HepG2 (cell line): ENCODE measurements around the gene KRT2. TPM values are rescaled to one million over a fixed set of nuclear protein-coding genes. Genes with fewer than 3 reads are reported as not detected.

Source experiments
- ATAC-seq: fragments of 200-7000 bp; cut with Tn5 transposase; 3 replicates; pipeline ENCODE4 v1.9.1; 2020; ENCODE audit warnings: mild to moderate bottlenecking, moderate library complexity
- BruUV-seq: library from RNA; stranded (reverse); fragments of 400-500 nt; replicated peaks from 2 replicates; lab custom pipeline; 2021; lab: Mats Ljungman, UMichigan
- CTCF ChIA-PET: fragments of 300-600 bp; formaldehyde crosslinking; extraction: SDS; loops from one replicate; lab custom pipeline; 2021; ENCODE audit warnings: low total read pairs, inconsistent platforms, low intra/inter-chr PET ratio; lab: Yijun Ruan, JAX
- POLR2A ChIA-PET: fragments of 350-600 bp; sonication (Branson Sonifier 250); formaldehyde crosslinking; loops from one replicate; lab custom pipeline; 2020; ENCODE audit warnings: antibody characterized with exemption, inconsistent platforms; lab: Yijun Ruan, JAX
- DNase-seq: peaks from one replicate; pipeline ENCODE4 v3.0.0-alpha.2; 2015; ENCODE audit warnings: low spot score
- FAIRE-seq: peaks from 3 replicates; lab custom pipeline; 2011; peaks lifted over from hg19 to GRCh38; lab: Jason Lieb, UNC
- H2AFZ ChIP-seq: one replicate; pipeline ENCODE4 v1.6.1; 2011; ENCODE audit warnings: low read length, inconsistent platforms
- H3K27ac ChIP-seq: fragments of 300-600 bp; 3 replicates; pipeline ENCODE4 v1.8.0; 2011; ENCODE audit warnings: mixed run types, mild to moderate bottlenecking, mixed read lengths, low read length, inconsistent platforms; ENCODE audit not compliant: insufficient read depth; ENCODE audit errors: extremely low read length
- H3K27me3 ChIP-seq, 2 experiments: fragments of 200-600 bp in 1 of 2; 2 replicates in 1 of 2; 3 replicates in 1 of 2; pipeline versions ENCODE4 v1.6.0 to v1.8.0; 2011; ENCODE audit warnings: low read length in 2 of 2, mild to moderate bottlenecking in 2 of 2, moderate library complexity in 2 of 2, inconsistent platforms in 1 of 2; ENCODE audit not compliant: insufficient read depth in 2 of 2, control insufficient read depth in 1 of 2
- H3K36me3 ChIP-seq, 2 experiments: fragments of 200-600 bp in 1 of 2; replicated peaks in 1 of 2; 2 replicates in 1 of 2; 3 replicates in 1 of 2; pipeline versions ENCODE4 v1.5.1 to v1.8.0; 2011; ENCODE audit warnings: low read length in 2 of 2, inconsistent platforms in 1 of 2; ENCODE audit not compliant: insufficient read depth in 2 of 2, control insufficient read depth in 1 of 2
- H3K4me1 ChIP-seq: 2 replicates; pipeline ENCODE4 v1.5.1; 2012; ENCODE audit warnings: low read length, inconsistent platforms; ENCODE audit not compliant: insufficient read depth
- H3K4me2 ChIP-seq: 2 replicates; pipeline ENCODE4 v1.6.0; 2011; ENCODE audit warnings: low read depth, low read length, inconsistent platforms
- H3K4me3 ChIP-seq, 3 experiments: fragments of 200-600 bp in 1 of 3; sonication (generic), shearing (Covaris generic) in 1 of 3; replicated peaks in 1 of 3; 2 replicates each; pipeline ENCODE4 v1.5.1; 2011 to 2016; ENCODE audit warnings: low read length in 3 of 3, inconsistent platforms in 2 of 3, low read depth in 2 of 3, mild to moderate bottlenecking in 2 of 3, control low read depth in 1 of 3, mixed read lengths in 1 of 3; ENCODE audit not compliant: insufficient read depth in 1 of 3
- H3K79me2 ChIP-seq: one replicate; pipeline ENCODE4 v1.6.1; 2011; ENCODE audit warnings: low read length, inconsistent platforms; ENCODE audit not compliant: insufficient read depth
- H3K9ac ChIP-seq: 2 replicates; pipeline ENCODE4 v1.6.0; 2011; ENCODE audit warnings: mild to moderate bottlenecking, low read depth, low read length, inconsistent platforms; ENCODE audit not compliant: insufficient read depth
- H3K9me3 ChIP-seq: 2 replicates; pipeline ENCODE4 v1.5.1; 2012; ENCODE audit warnings: mild to moderate bottlenecking, low read length
- H4K20me1 ChIP-seq: 2 replicates; pipeline ENCODE4 v1.6.0; 2011; ENCODE audit warnings: inconsistent platforms, mild to moderate bottlenecking, low read length, moderate library complexity; ENCODE audit not compliant: insufficient read depth
- DBP ChIP-seq: sonication (generic); formaldehyde crosslinking; IDR thresholded peaks from 2 replicates; pipeline ENCODE4 v1.4.0; 2020; ENCODE audit warnings: missing genetic modification reagents; ENCODE audit errors: not compliant biosample characterization
- FOXK1 ChIP-seq: sonication (generic); formaldehyde crosslinking; IDR thresholded peaks from 2 replicates; pipeline ENCODE4 v1.4.0; 2020; ENCODE audit warnings: low read depth, missing genetic modification reagents, borderline replicate concordance
- GATAD2A ChIP-seq: IDR thresholded peaks from 2 replicates; pipeline ENCODE4 v1.6.1; 2016
- KLF9 ChIP-seq: IDR thresholded peaks from 2 replicates; pipeline ENCODE4 v1.6.1; 2016; ENCODE audit warnings: low read depth
- LBX2 ChIP-seq: sonication (generic); formaldehyde crosslinking; IDR thresholded peaks from 2 replicates; pipeline ENCODE4 v1.5.0; 2020; ENCODE audit warnings: missing genetic modification reagents, mild to moderate bottlenecking, borderline replicate concordance
- MNT ChIP-seq: fragments of 450-650 bp; IDR thresholded peaks from 2 replicates; pipeline ENCODE4 v1.6.1; 2016
- PHF8 ChIP-seq: sonication (generic); formaldehyde crosslinking; IDR thresholded peaks from 2 replicates; pipeline ENCODE4 v1.5.0; 2020; ENCODE audit warnings: missing genetic modification reagents
- ZBTB37 ChIP-seq: sonication (generic); formaldehyde crosslinking; IDR thresholded peaks from 2 replicates; pipeline ENCODE4 v1.4.0; 2020; ENCODE audit warnings: mild to moderate bottlenecking, missing genetic modification reagents
- WGBS: methylation state at CpG from one replicate; pipeline ENCODE4 v1.1.6; 2017; ENCODE audit warnings: low lambda C conversion rate; 5-methylcytosine and 5-hydroxymethylcytosine counted together
- in situ Hi-C: cut with HindIII; loops from 2 replicates; pipeline ENCODE4 v1.10.0; 2017; ENCODE audit warnings: low pct_unique_long_range_greater_than_20kb; ENCODE audit not compliant: extremely low pct_ligation_motif_present
- intact Hi-C: fragments of 100-400 bp; cut with micrococcal nuclease; formaldehyde crosslinking; loops from one replicate; pipeline ENCODE4 v1.10.0; 2022; ENCODE audit not compliant: unreplicated experiment
- polyA plus RNA-seq, 8 experiments: library from polyadenylated mRNA; depleted of rRNA in 3 of 8; stranded (reverse) in 7 of 8; unstranded in 1 of 8; fragments of >200 nt; fragmentation: Illumina TruSeq in 4 of 8; extraction: Trizol in 4 of 8; gene quantifications; 2 replicates each; pipeline versions ENCODE4 v1.2.1 to v1.2.3, GENCODE V29; 2011 to 2016; ENCODE audit warnings: low read depth in 4 of 8, missing spikeins in 1 of 8, mixed read lengths in 1 of 8; ENCODE audit not compliant: insufficient read depth in 1 of 8
- total RNA-seq, 5 experiments: library from RNA; depleted of rRNA; stranded (reverse); fragments of >200 nt; fragmentation: Illumina TruSeq; extraction: Trizol; gene quantifications; 2 replicates each; pipeline ENCODE4 v1.2.3, GENCODE V29; 2016; ENCODE audit warnings: low read depth in 1 of 5
- TF ChIP-seq, protein P1 (sequence below): sonication (generic); formaldehyde crosslinking; IDR thresholded peaks from 2 replicates; pipeline ENCODE4 v1.8.1; 2023; ENCODE audit warnings: mild to moderate bottlenecking, missing genetic modification reagents

The KRT2 gene
- total and polyA plus RNA-seq, 2 of the 13 experiments (the other 11 are each of a cell fraction or from before 2014, with no cell fraction given) = not detected

DNA sequence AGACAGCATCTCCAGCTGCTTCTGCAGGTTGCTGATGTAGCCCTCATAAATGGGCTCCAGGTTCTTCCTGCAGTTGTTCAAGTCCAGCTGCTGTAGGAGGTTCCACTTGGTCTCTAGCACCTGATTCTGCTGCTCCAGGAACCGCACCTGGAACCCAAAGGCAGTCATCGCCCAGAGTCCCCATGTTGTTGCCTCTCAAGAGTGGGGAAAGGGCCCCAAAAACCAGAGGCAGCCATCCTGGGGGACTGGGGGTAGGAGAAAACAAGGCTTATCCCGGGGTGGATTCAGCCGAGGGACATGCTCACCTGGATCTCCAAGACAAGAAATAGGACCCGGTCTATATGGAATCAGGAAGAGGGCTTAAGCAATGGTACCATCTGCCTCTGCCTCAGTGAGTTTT is 53.0 kb downstream of the KRT2 start:
- FAIRE-seq (no peak), DNase-seq (no peak), ATAC-seq (no peak)
- H3K79me2 ChIP-seq = no peaks in the 10 kb centered on the region
- no peak overlapping the region for H3K4me3 ChIP-seq
- peaks cover 3 to 32% of the 10 kb centered on the region in 2 experiments; a peak in 4 of 5 replicates for H3K27me3 ChIP-seq
- TF ChIP-seq LBX2 (CRISPR knock-in tag) = no peak
- no peak for TF ChIP-seq FOXK1 (CRISPR knock-in tag)
- no peak for TF ChIP-seq DBP
- no peak for TF ChIP-seq ZBTB37 (CRISPR knock-in tag)
- TF ChIP-seq MNT = no peak
- TF ChIP-seq, protein P1, sequence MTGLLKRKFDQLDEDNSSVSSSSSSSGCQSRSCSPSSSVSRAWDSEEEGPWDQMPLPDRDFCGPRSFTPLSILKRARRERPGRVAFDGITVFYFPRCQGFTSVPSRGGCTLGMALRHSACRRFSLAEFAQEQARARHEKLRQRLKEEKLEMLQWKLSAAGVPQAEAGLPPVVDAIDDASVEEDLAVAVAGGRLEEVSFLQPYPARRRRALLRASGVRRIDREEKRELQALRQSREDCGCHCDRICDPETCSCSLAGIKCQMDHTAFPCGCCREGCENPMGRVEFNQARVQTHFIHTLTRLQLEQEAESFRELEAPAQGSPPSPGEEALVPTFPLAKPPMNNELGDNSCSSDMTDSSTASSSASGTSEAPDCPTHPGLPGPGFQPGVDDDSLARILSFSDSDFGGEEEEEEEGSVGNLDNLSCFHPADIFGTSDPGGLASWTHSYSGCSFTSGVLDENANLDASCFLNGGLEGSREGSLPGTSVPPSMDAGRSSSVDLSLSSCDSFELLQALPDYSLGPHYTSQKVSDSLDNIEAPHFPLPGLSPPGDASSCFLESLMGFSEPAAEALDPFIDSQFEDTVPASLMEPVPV (CRISPR knock-in tag) = no peak
- TF ChIP-seq KLF9 = no peak
- no peak for TF ChIP-seq PHF8 (CRISPR knock-in tag)
- TF ChIP-seq GATAD2A (CRISPR knock-in tag) = no peak
- H3K27ac ChIP-seq = no peak overlapping the region
- CTCF ChIA-PET = no interaction called here
- POLR2A ChIA-PET = no interaction called here
- in situ Hi-C loops = no loop called here
- intact Hi-C loops = no loop called here
- H3K4me2 ChIP-seq = no peak overlapping the region
- H4K20me1 ChIP-seq = no peaks in the 10 kb centered on the region
- WGBS = 4% methylated on average over 5 of the region's 5 CpGs
- H3K9ac ChIP-seq = no peak overlapping the region
- H3K9me3 ChIP-seq = no peaks in the 10 kb centered on the region
- BruUV-seq = no TSS peak
- H3K36me3 ChIP-seq = no peaks in the 10 kb centered on the region
- no peak overlapping the region for H2AFZ ChIP-seq
- H3K4me1 ChIP-seq = no peaks in the 10 kb centered on the region

Other genes starting within 250 kb of the KRT2 start
- gene KRT82, start 245.9 kb downstream of the KRT2 start, total RNA-seq (2016; rRNA removed; fragmentation: Illumina TruSeq; extraction: Trizol) = not detected in 2 replicates
- gene KRT82, start 245.9 kb downstream of the KRT2 start, polyA plus RNA-seq (2011; rRNA removed) = not detected in 2 replicates
- gene KRT75, start 217.8 kb downstream of the KRT2 start, total RNA-seq (2016; rRNA removed; fragmentation: Illumina TruSeq; extraction: Trizol) = not detected in 2 replicates
- gene KRT75, start 217.8 kb downstream of the KRT2 start, polyA plus RNA-seq (2011; rRNA removed) = not detected in 2 replicates
- gene KRT6B, start 200.1 kb downstream of the KRT2 start, total RNA-seq (2016; rRNA removed; fragmentation: Illumina TruSeq; extraction: Trizol) = not detected in 2 replicates
- 0.07 TPM in 1 of 2 replicates, not detected in the other for gene KRT6B, start 200.1 kb downstream of the KRT2 start, polyA plus RNA-seq (2011; rRNA removed)
- not detected in 2 replicates for gene KRT6C, start 178.4 kb downstream of the KRT2 start, total RNA-seq (2016; rRNA removed; fragmentation: Illumina TruSeq; extraction: Trizol)
- 0.03 TPM in 1 of 2 replicates, not detected in the other for gene KRT6C, start 178.4 kb downstream of the KRT2 start, polyA plus RNA-seq (2011; rRNA removed)
- gene KRT6A, start 159.0 kb downstream of the KRT2 start, total RNA-seq (2016; rRNA removed; fragmentation: Illumina TruSeq; extraction: Trizol) = not detected in 2 replicates
- 0.13 TPM in 2 replicates for gene KRT6A, start 159.0 kb downstream of the KRT2 start, polyA plus RNA-seq (2011; rRNA removed)
- gene KRT5, start 131.8 kb downstream of the KRT2 start, total RNA-seq (2016; rRNA removed; fragmentation: Illumina TruSeq; extraction: Trizol) = not detected in 2 replicates
- gene KRT5, start 131.8 kb downstream of the KRT2 start, polyA plus RNA-seq (2011; rRNA removed) = 0.08 and 0.29 TPM in 2 replicates
- not detected in 2 replicates for gene KRT71, start 99.1 kb downstream of the KRT2 start, total RNA-seq (2016; rRNA removed; fragmentation: Illumina TruSeq; extraction: Trizol)
- gene KRT71, start 99.1 kb downstream of the KRT2 start, polyA plus RNA-seq (2011; rRNA removed) = not detected in 2 replicates
- gene KRT74, start 78.4 kb downstream of the KRT2 start, total RNA-seq (2016; rRNA removed; fragmentation: Illumina TruSeq; extraction: Trizol) = not detected in 2 replicates
- not detected in 2 replicates for gene KRT74, start 78.4 kb downstream of the KRT2 start, polyA plus RNA-seq (2011; rRNA removed)
- gene KRT72, start 50.7 kb downstream of the KRT2 start, total RNA-seq (2016; rRNA removed; fragmentation: Illumina TruSeq; extraction: Trizol) = not detected in 2 replicates
- not detected in 2 replicates for gene KRT72, start 50.7 kb downstream of the KRT2 start, polyA plus RNA-seq (2011; rRNA removed)
- gene KRT73, start 33.7 kb downstream of the KRT2 start, total RNA-seq (2016; rRNA removed; fragmentation: Illumina TruSeq; extraction: Trizol) = not detected in 2 replicates
- gene KRT73, start 33.7 kb downstream of the KRT2 start, polyA plus RNA-seq (2011; rRNA removed) = not detected in 2 replicates
- not detected in 2 replicates for gene KRT1, start 28.2 kb upstream of the KRT2 start, total RNA-seq (2016; rRNA removed; fragmentation: Illumina TruSeq; extraction: Trizol)
- not detected in 2 replicates for gene KRT1, start 28.2 kb upstream of the KRT2 start, polyA plus RNA-seq (2011; rRNA removed)
- not detected in 2 replicates for gene KRT77, start 51.3 kb upstream of the KRT2 start, total RNA-seq (2016; rRNA removed; fragmentation: Illumina TruSeq; extraction: Trizol)
- gene KRT77, start 51.3 kb upstream of the KRT2 start, polyA plus RNA-seq (2011; rRNA removed) = not detected in 2 replicates
- gene KRT76, start 125.1 kb upstream of the KRT2 start, total RNA-seq (2016; rRNA removed; fragmentation: Illumina TruSeq; extraction: Trizol) = not detected in 2 replicates
- not detected in 2 replicates for gene KRT76, start 125.1 kb upstream of the KRT2 start, polyA plus RNA-seq (2011; rRNA removed)
- not detected in 2 replicates for gene KRT3, start 143.9 kb upstream of the KRT2 start, total RNA-seq (2016; rRNA removed; fragmentation: Illumina TruSeq; extraction: Trizol)
- not detected in 2 replicates for gene KRT3, start 143.9 kb upstream of the KRT2 start, polyA plus RNA-seq (2011; rRNA removed)
- gene KRT4, start 161.9 kb upstream of the KRT2 start, total RNA-seq (2016; rRNA removed; fragmentation: Illumina TruSeq; extraction: Trizol) = not detected in 2 replicates
- not detected in 2 replicates for gene KRT4, start 161.9 kb upstream of the KRT2 start, polyA plus RNA-seq (2011; rRNA removed)
- not detected in 2 replicates for gene KRT79, start 182.1 kb upstream of the KRT2 start, total RNA-seq (2016; rRNA removed; fragmentation: Illumina TruSeq; extraction: Trizol)
- 0.09 TPM in 1 of 2 replicates, not detected in the other for gene KRT79, start 182.1 kb upstream of the KRT2 start, polyA plus RNA-seq (2011; rRNA removed)
- not detected in 2 replicates for gene KRT78, start 196.8 kb upstream of the KRT2 start, total RNA-seq (2016; rRNA removed; fragmentation: Illumina TruSeq; extraction: Trizol)
- not detected in 2 replicates for gene KRT78, start 196.8 kb upstream of the KRT2 start, polyA plus RNA-seq (2011; rRNA removed)